ENCODE results near the gene SLC16A13.

GRCh38 chr17:7079581-7080455 is 44.0 kb downstream of the SLC16A13 start, which contains the start of gene CLEC10A:
- TF ChIP-seq, protein P1, sequence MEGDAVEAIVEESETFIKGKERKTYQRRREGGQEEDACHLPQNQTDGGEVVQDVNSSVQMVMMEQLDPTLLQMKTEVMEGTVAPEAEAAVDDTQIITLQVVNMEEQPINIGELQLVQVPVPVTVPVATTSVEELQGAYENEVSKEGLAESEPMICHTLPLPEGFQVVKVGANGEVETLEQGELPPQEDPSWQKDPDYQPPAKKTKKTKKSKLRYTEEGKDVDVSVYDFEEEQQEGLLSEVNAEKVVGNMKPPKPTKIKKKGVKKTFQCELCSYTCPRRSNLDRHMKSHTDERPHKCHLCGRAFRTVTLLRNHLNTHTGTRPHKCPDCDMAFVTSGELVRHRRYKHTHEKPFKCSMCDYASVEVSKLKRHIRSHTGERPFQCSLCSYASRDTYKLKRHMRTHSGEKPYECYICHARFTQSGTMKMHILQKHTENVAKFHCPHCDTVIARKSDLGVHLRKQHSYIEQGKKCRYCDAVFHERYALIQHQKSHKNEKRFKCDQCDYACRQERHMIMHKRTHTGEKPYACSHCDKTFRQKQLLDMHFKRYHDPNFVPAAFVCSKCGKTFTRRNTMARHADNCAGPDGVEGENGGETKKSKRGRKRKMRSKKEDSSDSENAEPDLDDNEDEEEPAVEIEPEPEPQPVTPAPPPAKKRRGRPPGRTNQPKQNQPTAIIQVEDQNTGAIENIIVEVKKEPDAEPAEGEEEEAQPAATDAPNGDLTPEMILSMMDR (IDR thresholded peaks at IDR 0.05): no peak
- TF ChIP-seq POLR2A (IDR thresholded peaks at IDR 0.05): no peak

All from heart left ventricle (tissue), 13 donors.